GM19438 (cell line): ENCODE results near the gene FBXW8.

ENCODE experiments used
- ATAC-seq: cut with Tn5 transposase; IDR thresholded peaks from one replicate; pipeline ENCODE4 v1.9.1; 2021; ENCODE audit warnings: low read depth; ENCODE audit not compliant: unreplicated experiment

FBXW8 gene

DNA sequence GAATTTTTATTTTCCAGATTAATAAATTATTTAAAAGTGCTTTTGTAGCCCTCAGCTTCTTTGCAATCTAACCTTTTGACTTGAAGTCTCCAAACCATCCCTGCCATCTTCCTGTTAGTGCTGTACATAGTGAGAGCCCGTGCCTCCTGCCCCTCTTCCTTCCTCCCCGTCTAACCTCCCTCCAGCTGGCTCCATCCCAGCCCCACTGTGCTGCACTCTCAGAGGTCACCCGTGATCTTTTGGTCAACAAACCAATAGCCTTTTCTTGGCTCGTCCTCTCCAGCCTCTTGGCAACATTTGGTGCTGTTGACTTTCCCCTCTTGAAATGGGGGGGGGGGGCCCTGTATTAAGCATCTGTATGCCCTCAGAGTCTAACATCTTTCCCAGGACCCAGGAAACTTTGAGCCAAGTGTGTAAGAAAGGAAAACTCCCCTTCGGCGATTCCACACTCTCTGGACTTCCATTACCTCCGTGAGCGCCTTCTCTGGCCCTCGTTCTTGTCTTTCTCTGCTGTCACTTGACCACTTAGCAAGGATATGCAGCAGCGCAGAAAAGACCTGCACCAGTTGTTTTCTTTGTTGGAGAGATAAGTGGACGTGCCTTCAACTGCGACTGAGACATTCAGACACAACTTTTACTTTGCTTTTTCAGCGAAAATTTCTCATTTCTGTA lies 44.1 kb downstream of the FBXW8 start:
- no peak for ATAC-seq

DNA sequence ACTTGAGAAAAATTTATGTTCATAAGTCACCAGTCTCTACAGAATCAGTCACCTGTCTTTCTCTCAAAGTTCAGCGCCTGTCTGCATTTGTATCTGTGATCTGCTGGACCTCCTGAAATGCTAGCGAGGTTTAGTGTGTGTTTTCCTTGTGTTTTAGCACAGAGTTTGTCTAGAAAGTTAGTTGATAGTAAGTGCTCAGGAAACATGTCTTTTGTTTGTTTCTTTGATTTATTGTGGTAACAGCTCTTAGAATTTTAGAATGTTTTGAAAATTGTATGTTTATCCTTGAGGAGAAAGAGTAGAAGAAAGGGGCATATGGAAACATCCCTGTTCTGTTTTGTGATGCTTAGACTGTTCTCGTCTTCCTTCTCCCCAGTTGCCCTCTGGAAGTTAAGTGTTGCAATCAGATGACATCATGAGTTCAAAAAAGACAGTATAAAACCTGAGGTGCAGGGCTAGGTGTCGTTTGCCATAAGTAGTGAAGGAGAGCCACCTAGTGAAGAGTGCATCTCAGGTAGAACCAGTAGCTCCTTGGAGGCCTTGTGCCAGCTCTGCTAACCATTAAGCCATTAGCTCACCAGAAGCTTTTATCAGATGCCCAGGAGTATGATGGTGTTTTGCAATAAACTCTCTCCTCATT lies 44.8 kb downstream of the FBXW8 start:
- no peak for ATAC-seq

- ATAC-seq, result no peak
Observed at GRCh38 chr12:116958402-116959197, 47.9 kb downstream of the FBXW8 start.

DNA sequence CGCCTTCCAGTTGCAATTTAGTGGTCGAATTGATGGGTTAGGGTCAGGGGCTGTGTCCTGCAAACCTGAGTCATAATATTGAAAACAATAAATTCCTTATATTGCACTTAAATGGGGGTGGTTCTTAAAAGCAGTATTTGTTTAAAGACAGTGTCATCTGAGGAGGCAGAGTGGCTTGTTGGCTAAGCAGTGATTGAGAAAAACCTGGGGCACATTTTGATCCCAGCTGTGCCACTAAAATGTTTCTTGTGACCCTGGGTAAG lies 48.4 kb downstream of the FBXW8 start:
- no peak for ATAC-seq

DNA sequence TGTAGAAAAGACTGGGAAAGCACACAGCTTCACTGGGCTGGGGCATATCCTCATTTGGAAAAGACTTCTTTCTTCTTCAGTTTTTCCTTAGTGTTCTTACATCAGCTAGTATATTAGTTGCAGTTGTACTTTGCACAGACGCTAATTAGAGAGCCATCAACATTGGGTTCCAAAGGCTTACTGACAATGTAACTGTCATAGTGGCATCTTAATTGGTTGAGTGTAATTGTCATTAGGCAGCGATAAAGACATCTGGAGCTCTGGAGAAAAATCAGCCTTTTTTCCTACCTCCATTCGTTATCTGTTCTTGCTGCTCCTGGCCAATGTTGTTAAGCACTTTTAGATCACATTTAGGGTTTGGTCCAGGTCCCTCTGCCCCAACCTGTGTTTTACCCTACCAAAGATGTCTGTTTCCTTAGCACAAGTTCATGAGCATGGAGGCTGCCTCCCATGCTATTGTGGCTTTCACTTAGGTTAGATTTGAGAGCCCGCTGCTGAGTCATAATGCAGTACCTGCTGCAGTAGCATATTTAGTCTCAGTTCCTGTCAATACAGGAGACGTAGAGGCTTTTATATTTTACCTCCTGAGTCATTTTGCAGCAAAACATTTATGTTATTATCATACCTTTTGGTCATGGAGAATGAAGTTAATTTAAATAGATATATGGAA lies 49.2 kb downstream of the FBXW8 start:
- peak; percentile 88 for ATAC-seq

- peak; percentile 63 for ATAC-seq
Observed at GRCh38 chr12:116962197-116962596, 51.4 kb downstream of the FBXW8 start.

DNA sequence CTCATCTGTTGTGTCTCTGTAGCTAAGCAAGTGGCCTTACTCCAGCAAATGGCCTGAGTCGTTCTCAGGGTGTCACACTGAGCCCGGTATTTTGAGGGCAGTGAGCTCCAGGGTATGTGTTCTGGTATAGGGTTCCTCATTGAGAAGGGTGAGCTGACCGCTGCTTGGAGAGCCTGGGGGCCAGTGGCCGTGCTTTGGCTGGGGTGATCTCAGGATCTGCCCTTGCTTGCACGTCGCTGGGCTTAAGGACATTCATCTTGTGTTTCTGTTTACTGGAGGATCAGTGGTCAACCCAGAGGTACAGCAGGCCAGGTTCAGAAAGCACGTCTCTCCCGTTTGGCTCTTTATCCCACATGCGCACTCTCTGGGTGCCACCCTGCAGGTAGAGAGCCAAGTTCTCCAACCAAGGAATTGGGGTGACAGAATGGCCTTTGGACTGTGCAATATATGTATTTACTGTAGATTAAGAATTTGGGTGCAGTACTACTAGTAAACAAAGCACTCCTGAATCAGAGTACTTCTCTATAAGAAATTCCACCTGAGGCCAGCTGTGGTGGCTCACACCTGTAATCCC lies 52.1 kb downstream of the FBXW8 start:
- no peak for ATAC-seq

- ATAC-seq, result no peak
Observed at GRCh38 chr12:116964054-116965050, 53.6 kb downstream of the FBXW8 start.

GRCh38 chr12:116968986-116969385 lies 58.2 kb downstream of the FBXW8 start:
- ATAC-seq, result no peak

GRCh38 chr12:116969615-116970585 lies 59.1 kb downstream of the FBXW8 start:
- no peak for ATAC-seq

GRCh38 chr12:116971222-116971621 lies 60.5 kb downstream of the FBXW8 start:
- ATAC-seq, result no peak

DNA sequence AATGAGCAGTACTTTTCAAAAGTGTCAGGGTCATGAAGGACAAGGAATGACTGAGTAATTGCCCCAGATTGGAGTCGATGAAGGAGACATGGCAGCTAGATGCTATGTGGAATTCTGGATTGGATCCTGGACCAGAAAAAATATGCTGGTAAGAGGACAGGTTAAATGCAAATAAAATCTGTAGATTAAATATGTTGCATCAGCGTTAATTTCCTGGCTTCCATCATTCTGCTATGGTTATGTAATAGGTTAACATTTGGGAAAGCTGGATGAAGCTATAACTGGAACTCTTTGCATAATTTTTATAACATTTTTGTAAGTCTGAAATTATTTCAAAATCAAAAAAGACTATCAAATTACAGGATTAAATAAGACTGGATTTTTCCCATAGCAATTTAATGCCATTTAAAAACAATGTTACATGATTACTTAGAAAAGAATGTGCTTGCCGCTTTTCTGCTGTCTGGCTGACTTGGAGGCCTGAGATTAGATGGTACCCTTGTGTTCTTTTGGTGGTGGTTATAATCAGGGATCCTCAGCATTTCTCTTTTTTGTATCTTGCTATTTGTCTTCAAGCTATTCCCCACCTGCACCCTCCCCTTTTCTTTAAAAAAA lies 65.1 kb downstream of the FBXW8 start:
- ATAC-seq, result no peak

GRCh38 chr12:116977465-116978380 lies 67.0 kb downstream of the FBXW8 start:
- no peak for ATAC-seq

DNA sequence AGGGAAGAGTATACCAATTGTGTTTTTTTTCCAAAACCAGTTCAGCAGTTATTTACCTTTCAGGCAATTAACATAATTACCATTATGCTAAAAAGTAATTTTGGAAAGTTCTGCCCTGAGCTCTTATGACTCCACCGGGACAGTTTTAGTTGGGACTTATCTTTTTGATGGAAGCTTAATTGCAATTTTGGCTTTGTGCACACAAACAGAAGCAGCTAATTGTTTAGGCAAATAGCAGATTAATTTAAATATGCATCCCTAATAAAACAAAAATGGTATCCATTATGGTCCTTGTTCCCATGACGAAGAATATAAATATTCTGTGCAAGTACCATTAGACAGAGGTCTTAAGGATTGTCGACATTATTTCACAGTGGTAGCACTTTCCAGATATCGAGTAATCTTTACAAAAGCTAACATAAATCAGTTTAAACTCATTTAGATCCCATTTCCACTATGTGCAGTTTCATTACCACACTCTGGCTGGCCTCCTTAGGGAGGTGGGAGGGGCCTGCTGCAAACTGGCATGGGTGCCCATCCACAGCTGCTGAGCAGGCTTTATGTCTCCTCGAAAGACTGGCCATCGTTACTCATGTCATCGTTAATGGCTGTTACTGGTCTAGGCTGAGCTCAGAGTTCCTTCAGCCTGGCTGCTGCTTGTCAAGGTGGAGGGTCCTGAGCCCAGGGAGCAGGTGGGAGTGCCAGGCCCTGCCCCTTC lies 68.2 kb downstream of the FBXW8 start:
- ATAC-seq, result no peak

DNA sequence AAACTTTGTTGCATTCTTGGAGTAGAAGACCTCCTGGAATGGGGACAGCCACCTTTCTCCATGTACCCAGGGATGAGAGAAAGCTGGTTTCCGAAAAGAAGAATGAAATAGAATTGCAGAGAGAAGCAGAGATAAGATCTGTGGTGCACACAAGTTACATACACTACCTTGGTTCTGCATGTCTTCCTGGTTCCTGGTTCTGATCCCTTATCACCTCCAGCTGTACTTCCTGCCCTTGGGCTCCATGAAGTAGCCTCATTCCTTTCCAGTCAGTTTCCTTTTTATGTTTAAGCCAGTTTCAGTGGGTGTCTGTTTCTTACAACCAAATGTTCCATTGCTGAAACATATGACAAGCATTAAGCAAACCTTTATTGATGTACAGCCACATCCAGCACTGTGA lies 69.3 kb downstream of the FBXW8 start:
- no peak for ATAC-seq

GRCh38 chr12:116982791-116983411 lies 72.2 kb downstream of the FBXW8 start:
- ATAC-seq, result no peak
